Measurements from ENCODE around the gene GDPD4.

GRCh38 chr11:77200351-77201268 lies 100.9 kb downstream of the GDPD4 start:
- TF ChIP-seq GABPA (IDR thresholded peaks at IDR 0.05; ENCODE audit: low read depth) (no peak), SMAD1 (IDR thresholded peaks at IDR 0.05; ENCODE audit: low read depth, partially characterized antibody) (no peak), RAD21 (IDR thresholded peaks at IDR 0.05; ENCODE audit: insufficient read depth, low read depth, low read length) (no peak), SPI1 (IDR thresholded peaks at IDR 0.05; ENCODE audit: borderline replicate concordance, insufficient read depth, low read depth, low read length) (no peak), EZH2 (IDR thresholded peaks at IDR 0.05; ENCODE audit: borderline replicate concordance, control insufficient read depth, low read depth, low read length) (no peak), POLR2AphosphoS5 (IDR thresholded peaks at IDR 0.05; ENCODE audit: low read length) (no peak), POLR2A (IDR thresholded peaks at IDR 0.05; ENCODE audit: low read depth, low read length) (no peak)

Data from GM12878 (cell line).